Adrenal gland (tissue), 12 donors: Measurements from ENCODE around the gene EFCAB12. TPM values are rescaled to one million over a fixed set of nuclear protein-coding genes. Genes with fewer than 3 reads are reported as not detected.

Source experiments
- DNase-seq, 7 donors: peaks; one replicate each; pipeline ENCODE4 v3.0.0-alpha.2; 2019 to 2020
- H3K27ac ChIP-seq, 5 donors: fragments of 200-600 bp; sonication (generic) in 4 of 5; 1 replicate in 3 of 5; 2 replicates in 2 of 5; pipeline versions ENCODE4 v1.5.1 to v1.8.0; 2016 to 2020; ENCODE audit warnings: mild to moderate bottlenecking in 1 of 5
- H3K27me3 ChIP-seq: fragments of 200-600 bp; 2 replicates; pipeline ENCODE4 v1.8.0; 2021
- H3K36me3 ChIP-seq, 2 donors: fragments of 200-600 bp; replicated peaks in 1 of 2; 1 replicate in 1 of 2; 2 replicates in 1 of 2; pipeline versions ENCODE4 v1.5.1 to v1.8.0; 2018 to 2022
- H3K4me1 ChIP-seq, 2 donors: fragments of 200-600 bp; replicated peaks in 1 of 2; 1 replicate in 1 of 2; 2 replicates in 1 of 2; pipeline versions ENCODE4 v1.5.1 to v1.8.0; 2018 to 2021
- H3K4me3 ChIP-seq, 4 donors: fragments of 200-600 bp; sonication (generic) in 3 of 4; one replicate each; pipeline ENCODE4 v1.5.1; 2016 to 2018
- H3K9me3 ChIP-seq, 3 donors: fragments of 200-600 bp; sonication (generic) in 1 of 3; replicated peaks in 1 of 3; 1 replicate in 2 of 3; 2 replicates in 1 of 3; pipeline versions ENCODE4 v1.5.1 to v1.8.0; 2016 to 2021
- CTCF ChIP-seq, 6 experiments: fragments of 450-650 bp in 4 of 6; fragments of 200-600 bp in 2 of 6; sonication (generic) in 1 of 6; IDR thresholded peaks; 1 replicate in 5 of 6; 2 replicates in 1 of 6; pipeline versions ENCODE4 v1.5.1 to v1.8.0; 2016 to 2021; ENCODE audit warnings: antibody characterized with exemption in 6 of 6, mild to moderate bottlenecking in 2 of 6, moderate library complexity in 1 of 6
- POLR2A ChIP-seq, 2 donors: fragments of 450-650 bp; IDR thresholded peaks; one replicate each; pipeline ENCODE4 v1.6.1; 2017; ENCODE audit warnings: antibody characterized with exemption in 2 of 2, mild to moderate bottlenecking in 2 of 2, moderate library complexity in 1 of 2
- WGBS, 4 donors: extraction: QIAGEN DNeasy Blood & Tissue Kit in 2 of 4; methylation state at CpG; one replicate each; pipeline versions ENCODE4 v1.1.5 to v1.1.7; 2013 to 2017; 5-methylcytosine and 5-hydroxymethylcytosine counted together
- intact Hi-C, 2 donors: fragments of 100-400 bp; cut with DNase I; formaldehyde crosslinking; loops; one replicate each; pipeline versions ENCODE4 v1.14.1 to v1.15.0; 2022 to 2023
- polyA plus RNA-seq, 3 donors: library from polyadenylated mRNA; stranded (reverse); fragments of 200-250 nt in 2 of 3; fragments of 350-450 nt in 1 of 3; fragmentation: Illumina TruSeq in 1 of 3; extraction: RNeasy Lipid Tissue Mini Kit (QIAGEN cat#74804) in 1 of 3; gene quantifications; one replicate each; pipeline ENCODE4 v1.2.3, GENCODE V29; 2013 to 2014
- total RNA-seq, 9 donors: library from RNA; depleted of rRNA in 4 of 9; stranded (reverse); fragments of >200 nt in 4 of 9; fragments of 120-200 nt in 1 of 9; fragmentation: NEBNext Ultra II Directional in 1 of 9; extraction: Animal tissue kit (Norgen Biotek cat#: 25700) in 1 of 9; gene quantifications; one replicate each; pipeline versions ENCODE4 v1.1.0 to v1.2.4, GENCODE V29; 2013 to 2023
- donor health status: healthy with polysubstance abuse.
- donor health status: Bipolar disorder and iron deficiency.
- donor health status: DM: yes; HTN: yes; CAD: no.
- donor health status: DM: no; HTN: no; CAD: no.
- donor health status: DM: no; HTN: no; CAD: no.
- donor health status: DM: yes; HTN: yes; CAD: no.

The EFCAB12 gene
- total and polyA plus RNA-seq, 12 donors: 0.17 to 3.9 (median 0.41) TPM; not detected in 1

DNA sequence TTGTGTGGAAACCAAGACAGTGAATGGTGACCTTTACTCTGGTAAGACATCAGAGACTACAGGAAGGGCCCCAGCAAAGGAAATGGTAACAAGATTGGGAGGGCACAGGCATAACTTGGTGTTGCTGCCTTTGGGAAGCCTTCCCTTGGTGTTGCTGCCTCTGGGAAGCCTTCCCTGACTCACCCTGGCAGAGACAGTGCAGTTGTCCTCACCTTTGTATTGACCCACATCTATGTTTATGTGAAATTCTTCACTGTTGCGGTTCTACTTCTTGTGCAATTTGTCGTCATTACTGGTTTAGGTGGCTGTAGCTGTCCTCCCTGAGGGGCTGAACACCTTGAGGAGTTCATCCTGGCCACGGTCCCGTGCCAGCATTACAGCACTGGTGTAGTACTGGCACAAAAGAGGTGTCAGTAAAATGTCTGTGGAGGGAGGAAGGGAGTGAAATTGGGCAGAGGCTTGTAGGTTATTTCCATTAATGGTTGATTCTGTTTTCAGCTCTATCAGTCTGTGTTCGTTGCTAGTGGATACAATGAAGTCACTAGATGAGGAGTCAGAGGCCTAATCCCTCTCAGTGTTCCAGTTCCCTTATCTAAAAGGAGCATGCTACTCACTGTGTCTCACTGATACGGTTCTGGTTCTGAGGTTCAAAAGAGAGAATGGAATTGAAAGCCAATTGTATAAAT, 33.2 kb upstream of the EFCAB12 start:
- no peaks in the 10 kb centered on the region for H3K9me3 ChIP-seq
- H3K4me3 ChIP-seq: no peak overlapping the region
- DNase-seq: peak in 2 of 7 donors; percentile 28 to 40
- H3K27me3 ChIP-seq: no peaks in the 10 kb centered on the region
- intact Hi-C loops: no loop called here
- TF ChIP-seq POLR2A (IDR thresholded peaks at IDR 0.05) (no peak), CTCF (IDR thresholded peaks at IDR 0.05) (no peak)
- H3K36me3 ChIP-seq: peaks cover 0 to 20% of the 10 kb centered on the region in 2 donors
- H3K27ac ChIP-seq: peak overlapping the region in 4 of 5 donors; percentile 0 to 79 (median 52)
- 75 to 81% (median 76%) methylated on average over 6 of the region's 6 CpGs for WGBS, 4 donors
- H3K4me1 ChIP-seq: peaks cover 0 to 13% of the 10 kb centered on the region in 2 donors

- H3K9me3 ChIP-seq: no peaks in the 10 kb centered on the region
- WGBS, 4 donors: 84 to 100% (median 97%) methylated on average over 1 of the region's 1 CpG
- no peaks in the 10 kb centered on the region for H3K27me3 ChIP-seq
- peak overlapping the region in 3 of 5 donors; percentile 28 to 79 (median 75) for H3K27ac ChIP-seq
- peaks cover 0 to 13% of the 10 kb centered on the region in 2 donors for H3K4me1 ChIP-seq
- intact Hi-C loops: no loop called here
- H3K36me3 ChIP-seq: peaks cover 0 to 22% of the 10 kb centered on the region in 2 donors
- TF ChIP-seq POLR2A (IDR thresholded peaks at IDR 0.05) (no peak), CTCF (IDR thresholded peaks at IDR 0.05) (no peak)
- H3K4me3 ChIP-seq: no peak overlapping the region
- no peak for DNase-seq
These were observed 32.6 kb upstream of the EFCAB12 start for GRCh38 chr3:129461022-129461421.

- intact Hi-C loops: no loop called here
- peaks cover 0 to 22% of the 10 kb centered on the region in 2 donors for H3K36me3 ChIP-seq
- H3K4me3 ChIP-seq: no peak overlapping the region
- no peaks in the 10 kb centered on the region for H3K9me3 ChIP-seq
- H3K27me3 ChIP-seq: no peaks in the 10 kb centered on the region
- TF ChIP-seq POLR2A (IDR thresholded peaks at IDR 0.05) (no peak), CTCF (IDR thresholded peaks at IDR 0.05) (no peak)
- peaks cover 0 to 13% of the 10 kb centered on the region in 2 donors for H3K4me1 ChIP-seq
- H3K27ac ChIP-seq: no peak overlapping the region
- no peak for DNase-seq
- 90 to 100% (median 98%) methylated on average over 2 of the region's 2 CpGs for WGBS, 4 donors
These were observed 32.1 kb upstream of the EFCAB12 start for GRCh38 chr3:129460572-129460971.

DNA sequence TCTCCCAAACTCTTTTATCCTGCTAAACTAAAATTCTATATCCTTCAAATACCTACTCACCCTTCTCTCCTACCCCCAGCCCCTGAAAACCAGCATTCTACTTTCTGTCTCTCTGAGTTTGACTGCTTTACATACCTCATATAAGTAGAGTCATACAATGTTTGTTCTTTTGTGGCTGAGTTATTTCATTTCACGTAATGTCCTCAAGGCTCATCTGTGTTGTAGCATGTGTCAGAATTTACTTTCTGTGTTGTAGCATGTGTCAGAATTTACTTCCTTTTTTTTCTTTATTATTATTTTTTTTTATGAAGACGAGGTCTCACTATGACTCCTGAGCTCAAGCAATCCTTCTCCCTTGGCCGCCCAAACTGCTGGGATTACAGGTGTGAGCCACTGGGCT, 31.7 kb upstream of the EFCAB12 start:
- TF ChIP-seq CTCF (IDR thresholded peaks at IDR 0.05) (no peak), POLR2A (IDR thresholded peaks at IDR 0.05) (no peak)
- Histone ChIP-seq H3K27ac (no peak overlapping the region), H3K4me3 (no peak overlapping the region), H3K4me1 (peaks cover 0 to 13% of the 10 kb centered on the region in 2 donors), H3K27me3 (no peaks in the 10 kb centered on the region), H3K36me3 (peaks cover 0 to 22% of the 10 kb centered on the region in 2 donors), H3K9me3 (no peaks in the 10 kb centered on the region)
- DNase-seq: no peak
- intact Hi-C loops: no loop called here
- 91 to 93% (median 92%) methylated on average over 3 of the region's 3 CpGs for WGBS, 4 donors
